Kidney (tissue), 14 donors: ENCODE results near the gene TSPAN11. TPM values are rescaled to one million over a fixed set of nuclear protein-coding genes. Genes with fewer than 3 reads are reported as not detected.

ENCODE experiments used
- DNase-seq, 5 donors: peaks; one replicate each; pipeline ENCODE4 v3.0.0-alpha.2; 2013 to 2020
- FAIRE-seq: peaks from 2 replicates; lab custom pipeline; 2012; peaks lifted over from hg19 to GRCh38; lab: Jason Lieb, UNC
- H3K27ac ChIP-seq, 2 donors: one replicate each; pipeline ENCODE4 v1.7.0; 2013; ENCODE audit warnings: low read depth in 2 of 2, low read length in 2 of 2, inconsistent platforms in 1 of 2
- H3K27me3 ChIP-seq: one replicate; pipeline ENCODE4 v1.7.1; 2013; ENCODE audit warnings: low read length, inconsistent platforms; ENCODE audit not compliant: control insufficient read depth, insufficient read depth
- H3K36me3 ChIP-seq, 3 donors: one replicate each; pipeline versions ENCODE4 v1.7.0 to v1.7.1; 2013; ENCODE audit warnings: low read length in 3 of 3, control low read depth in 1 of 3, inconsistent platforms in 1 of 3; ENCODE audit not compliant: insufficient read depth in 3 of 3, control insufficient read depth in 2 of 3
- H3K4me1 ChIP-seq, 3 donors: one replicate each; pipeline versions ENCODE4 v1.7.0 to v1.7.1; 2013; ENCODE audit warnings: low read length in 3 of 3, inconsistent platforms in 1 of 3, low read depth in 1 of 3; ENCODE audit not compliant: control insufficient read depth in 2 of 3, insufficient read depth in 2 of 3
- H3K4me3 ChIP-seq, 3 donors: one replicate each; pipeline versions ENCODE4 v1.7.0 to v1.8.1; 2013; ENCODE audit warnings: low read length in 3 of 3, control low read depth in 1 of 3, inconsistent platforms in 1 of 3
- H3K9ac ChIP-seq, 3 donors: one replicate each; pipeline versions ENCODE4 v1.7.0 to v1.7.1; 2013; ENCODE audit warnings: low read length in 3 of 3, control low read depth in 1 of 3, inconsistent platforms in 1 of 3
- H3K9me3 ChIP-seq, 3 donors: one replicate each; pipeline versions ENCODE4 v1.7.0 to v1.7.1; 2013; ENCODE audit warnings: low read length in 3 of 3, control low read depth in 1 of 3, inconsistent platforms in 1 of 3; ENCODE audit not compliant: control insufficient read depth in 2 of 3, insufficient read depth in 1 of 3
- CTCF ChIP-seq: IDR thresholded peaks from 3 replicates; pipeline ENCODE4 v1.5.1; 2012; ENCODE audit warnings: mild to moderate bottlenecking, moderate library complexity, borderline replicate concordance; ENCODE audit not compliant: insufficient read depth; ENCODE audit errors: extremely low read depth
- intact Hi-C: fragments of 100-400 bp; cut with DNase I; formaldehyde crosslinking; loops from one replicate; pipeline ENCODE4 v1.11.1; 2022
- polyA plus RNA-seq: library from polyadenylated mRNA; stranded (reverse); fragments of 350-450 nt; fragmentation: Illumina TruSeq; extraction: RNeasy Lipid Tissue Mini Kit (QIAGEN cat#74804); gene quantifications from one replicate; pipeline ENCODE4 v1.2.3, GENCODE V29; 2014; ENCODE audit warnings: low read depth, low replicate concordance; ENCODE audit not compliant: insufficient read depth
- total RNA-seq: library from RNA; stranded (reverse); fragmentation: NEBNext Ultra II Directional; extraction: Animal tissue kit (Norgen Biotek cat#: 25700); gene quantifications from one replicate; pipeline ENCODE4 v1.2.1, GENCODE V29; 2021
- donor health status: control.
- donor health status: control.
- donor health status: control.
- donor health status: control.
- donor health status: control.
- donor health status: DM: yes; HTN: yes; CAD: no.
- donor health status: Normal renal cell carcinoma (clear cell type).

The TSPAN11 gene
- total and polyA plus RNA-seq, 2 donors from 2014 or later: 1.3 to 7.5 TPM

GRCh38 chr12:31029916-31030562 lies 103.5 kb downstream of the TSPAN11 start:
- no peak for TF ChIP-seq CTCF
- Histone ChIP-seq H3K27ac (no peak overlapping the region), H3K9me3 (no peaks in the 10 kb centered on the region), H3K27me3 (no peaks in the 10 kb centered on the region), H3K4me3 (no peak overlapping the region), H3K9ac (no peak overlapping the region), H3K36me3 (no peaks in the 10 kb centered on the region), H3K4me1 (no peaks in the 10 kb centered on the region)
- intact Hi-C loops: no loop called here
- FAIRE-seq (no peak), DNase-seq (peak in 1 of 5 donors; percentile 7)

- Histone ChIP-seq H3K9ac (no peak overlapping the region), H3K27ac (no peak overlapping the region), H3K9me3 (no peaks in the 10 kb centered on the region), H3K27me3 (no peaks in the 10 kb centered on the region), H3K4me1 (no peaks in the 10 kb centered on the region), H3K36me3 (no peaks in the 10 kb centered on the region), H3K4me3 (no peak overlapping the region)
- no peak for DNase-seq
- no peak for TF ChIP-seq CTCF
- no peak for FAIRE-seq
- intact Hi-C loops: no loop called here
Measured at GRCh38 chr12:31031951-31032335, 105.4 kb downstream of the TSPAN11 start.

- no peak overlapping the region for H3K4me3 ChIP-seq
- H3K27ac ChIP-seq: no peak overlapping the region
- DNase-seq (no peak), FAIRE-seq (no peak)
- H3K4me1 ChIP-seq: no peaks in the 10 kb centered on the region
- H3K27me3 ChIP-seq: no peaks in the 10 kb centered on the region
- intact Hi-C loops: no loop called here
- no peak for TF ChIP-seq CTCF
- no peaks in the 10 kb centered on the region for H3K36me3 ChIP-seq
- H3K9ac ChIP-seq: no peak overlapping the region
- no peaks in the 10 kb centered on the region for H3K9me3 ChIP-seq
Measured at GRCh38 chr12:31033146-31033545, 106.6 kb downstream of the TSPAN11 start.

GRCh38 chr12:31033681-31034080 lies 107.1 kb downstream of the TSPAN11 start:
- intact Hi-C loops: no loop called here
- FAIRE-seq (no peak), DNase-seq (no peak)
- Histone ChIP-seq H3K36me3 (no peaks in the 10 kb centered on the region), H3K27me3 (no peaks in the 10 kb centered on the region), H3K4me1 (no peaks in the 10 kb centered on the region), H3K9ac (no peak overlapping the region), H3K9me3 (no peaks in the 10 kb centered on the region), H3K4me3 (no peak overlapping the region), H3K27ac (no peak overlapping the region)
- TF ChIP-seq CTCF: no peak
